GM12801 (cell line): ENCODE data around the gene AFAP1L2.

Source experiments
- TF ChIP-seq, protein P1 (sequence below): IDR thresholded peaks from one replicate; pipeline ENCODE4 v1.5.1; 2011; ENCODE audit warnings: control low read depth; ENCODE audit not compliant: insufficient read length; ENCODE audit errors: extremely low read depth

AFAP1L2 gene

GRCh38 chr10:114399576-114399975, 4.7 kb downstream of the AFAP1L2 start:
- TF ChIP-seq, protein P1, sequence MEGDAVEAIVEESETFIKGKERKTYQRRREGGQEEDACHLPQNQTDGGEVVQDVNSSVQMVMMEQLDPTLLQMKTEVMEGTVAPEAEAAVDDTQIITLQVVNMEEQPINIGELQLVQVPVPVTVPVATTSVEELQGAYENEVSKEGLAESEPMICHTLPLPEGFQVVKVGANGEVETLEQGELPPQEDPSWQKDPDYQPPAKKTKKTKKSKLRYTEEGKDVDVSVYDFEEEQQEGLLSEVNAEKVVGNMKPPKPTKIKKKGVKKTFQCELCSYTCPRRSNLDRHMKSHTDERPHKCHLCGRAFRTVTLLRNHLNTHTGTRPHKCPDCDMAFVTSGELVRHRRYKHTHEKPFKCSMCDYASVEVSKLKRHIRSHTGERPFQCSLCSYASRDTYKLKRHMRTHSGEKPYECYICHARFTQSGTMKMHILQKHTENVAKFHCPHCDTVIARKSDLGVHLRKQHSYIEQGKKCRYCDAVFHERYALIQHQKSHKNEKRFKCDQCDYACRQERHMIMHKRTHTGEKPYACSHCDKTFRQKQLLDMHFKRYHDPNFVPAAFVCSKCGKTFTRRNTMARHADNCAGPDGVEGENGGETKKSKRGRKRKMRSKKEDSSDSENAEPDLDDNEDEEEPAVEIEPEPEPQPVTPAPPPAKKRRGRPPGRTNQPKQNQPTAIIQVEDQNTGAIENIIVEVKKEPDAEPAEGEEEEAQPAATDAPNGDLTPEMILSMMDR: no peak

- TF ChIP-seq, protein P1: no peak
Observed at GRCh38 chr10:114398587-114399331, 5.5 kb downstream of the AFAP1L2 start.

GRCh38 chr10:114397651-114398145, 6.6 kb downstream of the AFAP1L2 start:
- TF ChIP-seq, protein P1: no peak

DNA sequence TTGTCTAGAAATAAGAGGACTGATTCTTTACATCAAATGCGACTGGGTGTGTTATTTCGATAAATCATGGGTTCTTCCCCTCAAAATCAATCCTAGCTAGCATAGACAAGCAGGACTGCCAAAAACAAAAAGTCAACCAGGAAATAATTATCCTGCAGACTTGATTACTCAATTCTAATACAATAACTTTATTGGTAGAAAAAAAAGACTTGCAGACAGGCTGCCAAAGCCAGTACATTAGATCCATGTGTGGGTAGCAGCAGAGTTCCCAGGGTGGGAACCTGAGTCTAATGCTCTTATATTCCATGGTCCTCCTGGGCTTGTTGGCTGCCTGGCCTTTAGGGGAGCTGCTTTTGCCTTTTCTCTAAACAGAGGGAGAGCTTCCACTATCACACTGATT, 7.8 kb downstream of the AFAP1L2 start:
- TF ChIP-seq, protein P1: no peak

GRCh38 chr10:114395366-114396022, 8.8 kb downstream of the AFAP1L2 start:
- TF ChIP-seq, protein P1: no peak

GRCh38 chr10:114394531-114394930, 9.8 kb downstream of the AFAP1L2 start:
- TF ChIP-seq, protein P1: no peak

- TF ChIP-seq, protein P1: no peak
Observed at GRCh38 chr10:114393886-114394285, 10.4 kb downstream of the AFAP1L2 start.
